ENCODE data around the gene ZNF543. TPM values are rescaled to one million over a fixed set of nuclear protein-coding genes. Genes with fewer than 3 reads are reported as not detected.

Gene ZNF543
- polyA plus RNA-seq, 1 of the 3 experiments (the other 2 are of a cell fraction), result 1.2 TPM

- peak; percentile 84 for TF ChIP-seq CHD2 (IDR thresholded peaks at IDR 0.05; ENCODE audit: low read length, partially characterized antibody)
- TF ChIP-seq SMC3 (IDR thresholded peaks at IDR 0.05; ENCODE audit: low read depth, low read length), result no peak
- TF ChIP-seq MEF2A (IDR thresholded peaks at IDR 0.05; ENCODE audit: borderline replicate concordance, low read depth), result no peak
- no peak for TF ChIP-seq RFX5 (IDR thresholded peaks at IDR 0.05; ENCODE audit: low read length)
- TF ChIP-seq SIN3A (IDR thresholded peaks at IDR 0.05; ENCODE audit: borderline replicate concordance, low read depth, low read length), result no peak
- no peak for TF ChIP-seq ZBTB33 (IDR thresholded peaks at IDR 0.05; ENCODE audit: borderline replicate concordance, low read depth)
- peak; percentile 15; the same call in 1 of the 2 replicates for TF ChIP-seq NRF1 (IDR thresholded peaks at IDR 0.05; ENCODE audit: low read depth, low read length)
- TF ChIP-seq EZH2phosphoT487 (IDR thresholded peaks at IDR 0.05; ENCODE audit: borderline replicate concordance, low read depth), result no peak
- TF ChIP-seq GABPA (IDR thresholded peaks at IDR 0.05; ENCODE audit: low read depth), result peak; percentile 90
- TF ChIP-seq FOSL2 (IDR thresholded peaks at IDR 0.05; ENCODE audit: borderline replicate concordance, low read depth), result no peak
- TF ChIP-seq ELF1 (IDR thresholded peaks at IDR 0.05), result peak; percentile 41; the same call in 1 of the 2 replicates
- TF ChIP-seq REST (IDR thresholded peaks at IDR 0.05; ENCODE audit: low read depth, low read length), result no peak
- no peak; the same call in 1 of the 2 replicates for TF ChIP-seq PBX3 (IDR thresholded peaks at IDR 0.05)
Observed at GRCh38 chr19:57280165-57280961, 39.9 kb upstream of the ZNF543 start, which contains the start of gene ZNF460 (continued).

All from SK-N-SH (cell line).